HG03196 (cell line): Measurements from ENCODE around the gene LRRC34.

ENCODE experiments used
- ATAC-seq: cut with Tn5 transposase; IDR thresholded peaks from one replicate; pipeline ENCODE4 v1.9.1; 2021; ENCODE audit not compliant: unreplicated experiment

The LRRC34 gene

DNA sequence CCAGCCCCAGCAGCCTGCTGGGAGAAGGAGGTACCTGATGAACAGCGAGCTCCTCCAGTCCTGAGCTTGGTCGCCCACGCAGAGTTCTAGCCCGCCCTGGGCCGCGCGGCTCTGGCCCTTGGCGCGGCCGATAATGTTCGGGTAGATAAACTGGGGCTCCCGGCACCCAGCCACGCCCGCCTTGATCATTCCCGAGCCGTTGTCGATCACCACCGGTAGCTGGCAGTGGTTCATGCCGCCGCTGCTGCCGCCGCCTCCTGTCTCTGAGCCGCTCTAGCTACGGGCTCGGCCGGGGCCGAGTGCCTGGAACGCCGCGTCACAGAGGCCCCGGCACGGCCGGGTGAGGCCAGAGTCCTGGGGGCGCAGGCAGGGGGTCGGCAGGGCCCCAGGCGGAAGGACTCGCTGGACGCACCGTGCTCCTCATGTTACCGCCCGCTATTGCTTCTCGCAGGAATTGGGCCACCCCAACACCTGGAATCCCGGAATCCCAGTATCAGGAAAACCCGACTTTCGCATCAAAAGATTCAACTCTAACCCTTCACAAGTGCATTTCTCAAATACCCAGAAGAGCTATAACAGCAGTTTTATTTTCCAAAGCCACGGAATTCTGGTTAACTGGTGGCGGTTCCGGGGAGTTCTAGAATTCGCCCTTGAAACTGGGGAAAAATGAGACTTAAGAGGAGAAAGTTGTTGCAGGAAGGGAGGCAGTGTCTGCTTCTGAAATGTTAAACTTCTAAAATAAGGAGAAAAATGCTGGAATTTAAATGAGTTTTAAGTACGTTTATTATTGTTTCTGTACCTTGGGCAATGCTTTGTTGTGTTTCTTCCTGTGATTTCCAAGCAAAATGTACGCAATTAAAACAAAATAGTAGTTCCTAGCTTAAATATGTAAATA is 43.2 kb downstream of the LRRC34 start, which contains the start of gene ACTRT3:
ACTRT3 (minus strand) TSS at position 275 of the 895 bp plus-strand sequence; CDS start at position 234, 41 bp downstream.
- peak; percentile 24 for ATAC-seq

DNA sequence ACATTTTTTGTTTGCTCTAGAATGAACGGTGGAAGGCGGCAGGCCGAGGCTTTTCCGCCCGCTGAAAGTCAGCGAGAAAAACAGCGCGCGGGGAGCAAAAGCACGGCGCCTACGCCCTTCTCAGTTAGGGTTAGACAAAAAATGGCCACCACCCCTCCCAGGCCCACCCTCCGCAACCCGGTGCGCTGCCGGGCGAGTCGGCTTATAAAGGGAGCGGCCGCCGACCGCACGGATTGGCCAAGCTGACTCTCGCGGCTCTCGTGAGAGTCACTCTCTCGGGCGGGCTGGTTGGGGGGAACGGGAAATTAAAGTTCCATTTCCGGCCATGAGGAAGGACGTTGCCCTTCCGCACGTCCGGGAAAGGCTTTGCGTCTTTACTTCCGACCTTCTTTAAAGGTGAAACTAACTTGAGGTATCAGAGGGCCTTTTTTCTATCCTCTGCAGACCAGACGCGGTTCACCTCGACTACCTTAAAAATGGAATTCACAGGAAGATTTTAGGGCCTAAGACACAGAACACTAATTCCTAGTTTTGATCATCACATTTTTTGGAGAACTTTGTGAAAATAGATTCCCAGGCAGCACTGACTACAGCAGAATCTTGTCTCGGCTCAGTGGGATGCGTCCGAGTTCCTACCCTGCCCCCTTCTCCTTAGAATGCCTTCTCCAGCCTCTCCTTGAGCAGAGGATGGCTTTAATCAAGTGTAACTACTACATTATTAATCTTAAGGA is 47.7 kb downstream of the LRRC34 start, which contains the start of gene TERC:
TERC (minus strand) TSS at position 179 of the 731 bp plus-strand sequence.
- ATAC-seq: peak; percentile 77

DNA sequence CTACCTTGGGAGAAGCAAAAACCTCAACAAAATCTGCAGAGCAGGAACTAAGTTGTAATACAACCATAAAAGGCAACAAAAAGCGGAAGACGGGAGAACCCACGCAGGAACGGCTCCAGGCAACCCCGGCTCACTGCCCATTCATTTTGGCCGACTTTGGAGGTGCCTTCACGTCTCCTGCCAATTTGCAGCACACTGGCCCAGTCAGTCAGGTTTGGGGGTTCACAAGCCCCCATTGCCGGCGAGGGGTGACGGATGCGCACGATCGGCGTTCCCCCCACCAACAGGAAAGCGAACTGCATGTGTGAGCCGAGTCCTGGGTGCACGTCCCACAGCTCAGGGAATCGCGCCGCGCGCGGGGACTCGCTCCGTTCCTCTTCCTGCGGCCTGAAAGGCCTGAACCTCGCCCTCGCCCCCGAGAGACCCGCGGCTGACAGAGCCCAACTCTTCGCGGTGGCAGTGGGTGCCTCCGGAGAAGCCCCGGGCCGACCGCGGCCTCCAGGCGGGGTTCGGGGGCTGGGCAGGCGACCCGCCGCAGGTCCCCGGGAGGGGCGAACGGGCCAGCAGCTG is 48.3 kb downstream of the LRRC34 start:
- ATAC-seq: peak; percentile 35

DNA sequence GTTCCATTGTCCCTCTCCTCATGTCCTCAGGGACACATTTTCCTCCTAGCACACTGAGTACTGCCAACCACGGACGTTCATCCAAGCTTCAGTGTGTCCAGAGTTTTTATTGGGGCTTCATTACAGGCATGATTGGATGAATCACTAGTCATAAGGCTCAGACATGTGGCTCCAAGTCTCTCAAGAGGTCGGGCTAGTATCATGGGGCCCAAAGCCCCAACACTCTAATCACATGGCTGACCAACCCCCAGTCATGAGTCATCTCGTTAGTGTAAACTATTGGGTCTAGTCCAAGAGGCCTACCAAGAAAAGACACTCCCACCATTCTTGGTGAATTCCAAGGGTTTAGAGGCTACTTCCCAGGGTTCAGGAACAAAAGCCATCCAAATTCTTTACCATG is 52.2 kb downstream of the LRRC34 start:
- no peak for ATAC-seq

DNA sequence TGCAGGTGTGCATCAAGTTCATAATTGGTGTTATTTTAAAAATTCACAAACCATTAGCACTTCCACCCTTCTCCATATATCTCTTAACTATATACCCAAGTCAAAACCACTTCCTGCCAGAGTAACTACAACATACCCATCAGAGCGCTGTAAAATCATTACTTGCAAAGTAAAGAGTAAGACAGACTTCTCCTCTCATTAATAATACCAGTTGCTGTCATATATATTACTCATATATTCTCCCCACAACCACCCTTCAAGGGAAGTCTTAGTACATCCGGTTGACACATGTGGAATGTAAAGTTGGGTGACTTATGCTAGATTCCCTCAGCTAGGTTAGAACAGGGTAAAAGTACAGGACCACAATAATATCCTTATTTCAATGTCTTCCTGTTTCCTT is 53.4 kb downstream of the LRRC34 start:
- ATAC-seq: peak; percentile 58

DNA sequence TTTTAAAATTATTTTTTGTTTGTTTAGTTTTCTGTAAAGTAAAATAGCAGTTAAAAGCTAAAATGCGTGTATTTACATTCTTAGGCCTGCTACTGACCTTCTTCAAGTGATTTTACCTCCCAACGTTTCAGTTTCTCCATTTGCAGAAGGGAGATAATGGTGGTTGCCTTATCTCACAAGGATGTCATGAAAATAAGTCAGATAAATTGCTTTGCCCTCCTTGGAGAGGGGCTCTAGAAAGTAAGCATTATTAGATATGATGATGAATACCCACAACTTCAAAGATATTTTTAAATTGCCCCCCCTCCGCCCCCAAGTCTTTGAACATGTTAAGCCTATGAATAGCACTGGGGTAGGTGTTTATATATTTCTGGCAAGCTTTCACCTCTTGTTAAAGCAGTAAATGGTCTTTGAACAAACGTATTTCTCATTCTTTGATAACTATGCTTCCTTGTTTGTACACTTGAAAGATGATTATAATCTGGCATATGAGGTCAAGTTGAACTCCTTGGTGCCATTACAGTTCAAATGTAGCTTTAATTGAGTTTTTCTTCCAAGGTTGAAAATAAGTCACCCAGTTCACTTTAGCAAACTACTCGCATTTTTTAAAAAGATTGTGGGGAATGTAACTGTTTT is 54.2 kb downstream of the LRRC34 start:
- no peak for ATAC-seq

GRCh38 chr3:169755488-169755887 is 57.2 kb downstream of the LRRC34 start:
- ATAC-seq: no peak

DNA sequence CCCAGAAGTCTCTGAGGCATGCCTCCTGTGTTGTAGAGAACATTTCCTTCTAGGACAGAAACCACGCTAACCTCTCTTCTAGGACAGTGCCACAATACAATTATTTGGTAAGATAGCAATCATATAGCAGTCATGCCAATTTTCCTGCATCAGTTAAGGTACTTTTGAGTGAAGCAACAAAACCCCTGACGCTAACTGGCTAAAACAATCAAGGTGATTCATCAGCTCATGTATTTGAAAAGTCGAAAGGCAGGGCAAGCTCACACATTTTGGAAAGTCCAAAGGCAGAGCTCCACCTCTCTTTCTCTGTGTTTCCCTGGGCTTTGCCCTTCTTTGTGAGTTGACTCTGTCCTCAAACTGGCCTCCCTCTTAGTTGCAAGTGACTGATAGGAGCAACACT is 58.0 kb downstream of the LRRC34 start:
- no peak for ATAC-seq

DNA sequence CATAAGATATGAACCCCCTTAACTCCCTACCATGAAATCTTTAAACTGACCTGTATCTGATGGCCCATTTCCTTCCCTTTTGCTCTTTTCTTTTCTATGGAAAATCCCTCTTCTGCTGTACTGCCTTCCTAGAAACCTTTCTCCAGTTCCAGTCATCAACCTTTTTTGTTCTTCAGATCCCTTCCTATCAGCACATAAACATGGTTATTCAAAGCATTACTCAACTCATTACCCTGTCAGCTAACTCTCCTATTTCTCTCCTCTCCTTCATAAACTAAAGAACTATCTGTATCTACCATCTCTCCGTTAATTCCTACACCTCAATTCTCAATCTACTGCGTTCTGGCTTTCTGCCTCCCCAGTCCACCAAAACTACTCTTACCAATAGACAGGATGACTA is 60.8 kb downstream of the LRRC34 start:
- no peak for ATAC-seq

GRCh38 chr3:169750665-169751064 is 62.0 kb downstream of the LRRC34 start:
- ATAC-seq: no peak

GRCh38 chr3:169748670-169749069 is 64.0 kb downstream of the LRRC34 start:
- ATAC-seq: no peak

GRCh38 chr3:169746924-169747323 is 65.8 kb downstream of the LRRC34 start:
- no peak for ATAC-seq

DNA sequence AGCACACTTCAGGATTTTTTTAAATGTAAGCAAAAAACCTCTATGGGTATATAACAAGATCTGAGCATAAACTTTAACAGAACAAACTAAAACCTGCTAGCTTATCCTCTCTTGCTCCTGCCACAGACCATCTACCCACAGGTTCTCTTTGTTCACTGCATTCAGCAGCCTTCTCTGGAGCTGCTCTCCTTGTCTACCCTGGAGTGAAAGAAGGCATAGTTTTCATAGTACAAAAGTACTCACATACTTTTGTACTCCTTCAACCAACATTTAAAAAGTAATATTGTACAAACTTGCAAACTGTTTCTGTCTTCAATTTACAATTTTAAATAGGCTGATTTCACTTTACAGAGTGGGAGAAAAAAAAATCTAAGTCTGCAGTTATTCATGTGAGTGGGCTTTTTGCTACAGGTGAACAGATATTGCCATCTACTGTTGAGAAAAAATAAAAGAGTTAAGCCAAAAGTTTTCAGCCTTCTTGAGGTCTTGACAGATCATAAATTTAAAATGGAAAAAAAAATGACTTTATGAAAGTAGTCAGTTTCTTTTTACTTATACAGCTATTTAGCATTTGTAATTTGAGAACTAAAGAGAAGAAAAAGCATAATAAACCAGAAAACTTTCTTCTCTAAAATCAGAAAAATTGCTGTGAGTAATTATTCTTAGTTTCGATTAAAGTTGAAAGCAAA is 68.2 kb downstream of the LRRC34 start:
- ATAC-seq: no peak
